ENCODE data around the gene TCOF1. TPM values are rescaled to one million over a fixed set of nuclear protein-coding genes. Genes with fewer than 3 reads are reported as not detected.

Gene TCOF1
- total RNA-seq, 1 donor from 2014 or later = 32.5 TPM

DNA sequence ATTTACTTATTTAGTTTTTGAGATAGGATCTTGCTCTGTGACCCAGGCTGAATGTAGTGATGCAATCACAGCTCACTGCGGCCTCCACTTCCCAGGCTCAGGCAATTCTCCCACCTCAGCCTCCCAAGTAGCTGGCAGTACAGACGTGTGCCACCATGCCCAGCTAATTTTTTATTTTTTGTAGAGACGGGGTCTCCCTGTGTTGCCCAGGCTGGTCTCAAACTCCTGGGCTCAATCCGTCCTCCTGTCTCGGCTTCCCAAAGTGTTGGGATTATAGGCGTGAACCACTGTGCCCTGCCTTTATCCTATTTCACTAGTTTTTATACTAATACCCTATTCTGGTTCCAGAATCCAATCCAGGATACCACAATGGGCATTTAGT is 85.2 kb downstream of the TCOF1 start:
- H3K27ac Mint-ChIP-seq (ENCODE audit: unreplicated experiment) = no peak overlapping the region
- TF ChIP-seq, protein P1, sequence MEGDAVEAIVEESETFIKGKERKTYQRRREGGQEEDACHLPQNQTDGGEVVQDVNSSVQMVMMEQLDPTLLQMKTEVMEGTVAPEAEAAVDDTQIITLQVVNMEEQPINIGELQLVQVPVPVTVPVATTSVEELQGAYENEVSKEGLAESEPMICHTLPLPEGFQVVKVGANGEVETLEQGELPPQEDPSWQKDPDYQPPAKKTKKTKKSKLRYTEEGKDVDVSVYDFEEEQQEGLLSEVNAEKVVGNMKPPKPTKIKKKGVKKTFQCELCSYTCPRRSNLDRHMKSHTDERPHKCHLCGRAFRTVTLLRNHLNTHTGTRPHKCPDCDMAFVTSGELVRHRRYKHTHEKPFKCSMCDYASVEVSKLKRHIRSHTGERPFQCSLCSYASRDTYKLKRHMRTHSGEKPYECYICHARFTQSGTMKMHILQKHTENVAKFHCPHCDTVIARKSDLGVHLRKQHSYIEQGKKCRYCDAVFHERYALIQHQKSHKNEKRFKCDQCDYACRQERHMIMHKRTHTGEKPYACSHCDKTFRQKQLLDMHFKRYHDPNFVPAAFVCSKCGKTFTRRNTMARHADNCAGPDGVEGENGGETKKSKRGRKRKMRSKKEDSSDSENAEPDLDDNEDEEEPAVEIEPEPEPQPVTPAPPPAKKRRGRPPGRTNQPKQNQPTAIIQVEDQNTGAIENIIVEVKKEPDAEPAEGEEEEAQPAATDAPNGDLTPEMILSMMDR (IDR thresholded peaks at IDR 0.05) = no peak
- no peak for DNase-seq (ENCODE audit: extremely low spot score, unreplicated experiment)
- no peak overlapping the region for H3K4me3 Mint-ChIP-seq (ENCODE audit: unreplicated experiment)
- H3K27me3 Mint-ChIP-seq (ENCODE audit: unreplicated experiment) = no peaks in the 10 kb centered on the region
- peaks cover 39% of the 10 kb centered on the region for H3K36me3 Mint-ChIP-seq (ENCODE audit: unreplicated experiment)
- H3K4me1 Mint-ChIP-seq (ENCODE audit: unreplicated experiment) = peaks cover 6% of the 10 kb centered on the region
- no peaks in the 10 kb centered on the region for H3K9me3 Mint-ChIP-seq (ENCODE audit: unreplicated experiment)

DNA sequence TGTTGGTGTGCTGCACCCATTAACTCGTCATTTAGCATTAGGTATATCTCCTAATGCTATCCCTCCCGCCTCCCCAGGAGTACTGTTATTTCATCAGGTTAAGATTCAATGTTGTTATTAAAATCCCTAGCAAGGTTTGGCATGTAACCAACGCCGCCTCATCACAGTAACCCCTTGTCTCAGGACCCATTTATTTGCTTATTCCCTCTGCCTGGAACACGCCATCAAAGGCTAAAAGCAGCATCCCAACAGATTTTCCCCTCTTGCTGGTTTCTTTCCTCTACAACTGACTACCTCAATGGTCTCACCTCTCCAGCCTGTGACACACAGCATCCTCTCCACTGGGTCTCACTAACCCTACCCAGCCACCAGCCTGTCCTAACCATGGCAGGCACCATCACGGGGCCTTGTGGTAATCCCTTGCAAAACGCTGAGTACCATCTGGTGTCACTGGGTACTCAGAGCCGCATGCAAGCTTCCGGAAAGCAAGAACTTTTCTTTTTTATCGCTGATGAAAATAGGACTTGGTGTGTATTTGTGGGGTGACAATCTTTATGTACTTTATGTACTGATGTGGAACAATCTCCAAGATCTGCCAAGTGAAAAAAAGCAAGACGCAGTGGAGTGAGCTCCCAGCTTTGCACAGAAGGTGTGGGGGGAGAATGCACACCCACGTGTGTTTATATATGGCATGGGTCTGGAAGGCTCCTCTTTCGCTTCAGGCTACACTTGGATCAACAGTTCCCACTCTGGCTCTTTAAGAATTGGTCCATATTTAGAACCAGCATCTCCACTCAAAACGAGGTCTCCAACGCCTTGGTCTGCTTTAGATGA is 86.0 kb downstream of the TCOF1 start:
- no peak overlapping the region for H3K4me3 Mint-ChIP-seq (ENCODE audit: unreplicated experiment)
- TF ChIP-seq, protein P1 (IDR thresholded peaks at IDR 0.05) = no peak
- peaks cover 45% of the 10 kb centered on the region for H3K36me3 Mint-ChIP-seq (ENCODE audit: unreplicated experiment)
- H3K27me3 Mint-ChIP-seq (ENCODE audit: unreplicated experiment) = no peaks in the 10 kb centered on the region
- no peak for DNase-seq (ENCODE audit: extremely low spot score, unreplicated experiment)
- no peaks in the 10 kb centered on the region for H3K9me3 Mint-ChIP-seq (ENCODE audit: unreplicated experiment)
- H3K4me1 Mint-ChIP-seq (ENCODE audit: unreplicated experiment) = peaks cover 14% of the 10 kb centered on the region
- H3K27ac Mint-ChIP-seq (ENCODE audit: unreplicated experiment) = peak overlapping the region; percentile 4

DNA sequence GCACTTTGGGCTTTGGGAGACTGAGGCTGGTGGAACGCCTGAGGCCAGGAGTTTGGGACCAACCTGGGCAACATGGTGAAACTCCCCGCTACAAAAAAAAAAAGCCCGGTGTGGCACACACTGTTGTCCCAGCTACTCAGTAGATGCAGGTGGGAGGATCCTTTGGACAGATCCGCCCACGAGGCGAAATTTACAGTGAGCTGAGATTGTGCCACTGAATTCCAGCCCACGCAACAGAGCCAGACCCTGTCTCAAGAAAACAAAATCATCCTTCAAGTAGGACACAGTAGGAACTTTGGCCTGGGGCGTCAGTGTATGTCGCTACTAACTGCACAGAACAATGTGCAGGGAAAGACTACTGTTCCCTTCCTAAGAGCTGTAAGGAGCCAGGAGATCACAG is 87.3 kb downstream of the TCOF1 start:
- H3K4me3 Mint-ChIP-seq (ENCODE audit: unreplicated experiment) = no peak overlapping the region
- DNase-seq (ENCODE audit: extremely low spot score, unreplicated experiment) = no peak

DNA sequence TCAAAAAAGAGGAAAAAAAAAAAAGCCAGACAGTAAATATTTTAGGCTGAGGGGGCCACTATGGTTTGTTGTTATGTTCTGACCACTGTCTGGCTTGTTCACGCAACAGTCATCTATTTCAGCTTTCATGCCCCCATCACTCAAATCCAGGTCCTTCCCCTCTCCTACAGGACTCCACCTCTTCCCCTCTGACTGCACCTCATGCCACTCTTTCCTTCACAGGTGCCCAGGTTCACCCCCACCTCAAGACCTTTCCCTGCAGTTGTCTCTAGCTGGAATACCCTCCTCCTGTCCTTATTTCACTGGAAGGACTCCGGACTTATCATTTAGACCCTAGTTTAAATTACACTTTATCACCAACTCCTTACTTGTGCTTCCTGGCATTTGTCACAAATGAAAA is 88.6 kb downstream of the TCOF1 start:
- H3K4me3 Mint-ChIP-seq (ENCODE audit: unreplicated experiment) = no peak overlapping the region
- TF ChIP-seq, protein P1 (IDR thresholded peaks at IDR 0.05) = no peak
- DNase-seq (ENCODE audit: extremely low spot score, unreplicated experiment) = no peak
- no peaks in the 10 kb centered on the region for H3K27me3 Mint-ChIP-seq (ENCODE audit: unreplicated experiment)
- peaks cover 21% of the 10 kb centered on the region for H3K4me1 Mint-ChIP-seq (ENCODE audit: unreplicated experiment)
- peaks cover 5% of the 10 kb centered on the region for H3K9me3 Mint-ChIP-seq (ENCODE audit: unreplicated experiment)
- no peak overlapping the region for H3K27ac Mint-ChIP-seq (ENCODE audit: unreplicated experiment)
- peaks cover 48% of the 10 kb centered on the region for H3K36me3 Mint-ChIP-seq (ENCODE audit: unreplicated experiment)

More for the DNA sequence above, 87.3 kb downstream of the TCOF1 start:
- Mint-ChIP-seq H3K27ac (ENCODE audit: unreplicated experiment) (no peak overlapping the region), H3K4me1 (ENCODE audit: unreplicated experiment) (peaks cover 19% of the 10 kb centered on the region), H3K36me3 (ENCODE audit: unreplicated experiment) (peaks cover 46% of the 10 kb centered on the region), H3K27me3 (ENCODE audit: unreplicated experiment) (no peaks in the 10 kb centered on the region), H3K9me3 (ENCODE audit: unreplicated experiment) (no peaks in the 10 kb centered on the region)
- TF ChIP-seq, protein P1 (IDR thresholded peaks at IDR 0.05) = no peak

DNA sequence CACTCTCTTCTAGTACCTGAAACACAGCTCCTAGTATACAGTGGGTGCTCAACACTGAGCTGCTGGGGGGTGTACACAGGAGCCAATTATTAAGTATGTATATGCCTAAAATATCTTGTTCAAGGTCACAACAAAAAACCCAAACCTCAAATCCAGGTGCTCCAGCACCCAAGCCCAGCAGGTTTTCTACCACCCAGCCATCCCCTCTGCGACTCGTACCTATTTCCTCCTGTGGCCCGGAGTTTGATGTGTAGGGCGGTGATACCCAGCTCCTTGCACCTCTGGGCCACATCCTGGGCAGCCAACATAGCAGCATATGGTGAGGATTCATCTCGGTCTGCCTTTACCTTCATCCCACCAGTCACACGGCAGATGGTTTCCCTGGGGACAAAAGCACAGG is 89.1 kb downstream of the TCOF1 start:
- H3K27ac Mint-ChIP-seq (ENCODE audit: unreplicated experiment) = no peak overlapping the region
- H3K27me3 Mint-ChIP-seq (ENCODE audit: unreplicated experiment) = no peaks in the 10 kb centered on the region
- peaks cover 21% of the 10 kb centered on the region for H3K4me1 Mint-ChIP-seq (ENCODE audit: unreplicated experiment)
- H3K4me3 Mint-ChIP-seq (ENCODE audit: unreplicated experiment) = no peak overlapping the region
- DNase-seq (ENCODE audit: extremely low spot score, unreplicated experiment) = no peak
- peaks cover 5% of the 10 kb centered on the region for H3K9me3 Mint-ChIP-seq (ENCODE audit: unreplicated experiment)
- TF ChIP-seq, protein P1 (IDR thresholded peaks at IDR 0.05) = no peak
- H3K36me3 Mint-ChIP-seq (ENCODE audit: unreplicated experiment) = peaks cover 48% of the 10 kb centered on the region
